ENCODE results near the gene WWP2. TPM values are rescaled to one million over a fixed set of nuclear protein-coding genes. Genes with fewer than 3 reads are reported as not detected.

Gene WWP2
- total RNA-seq, 2 donors from 2014 or later: 83.3 to 102 TPM

DNA sequence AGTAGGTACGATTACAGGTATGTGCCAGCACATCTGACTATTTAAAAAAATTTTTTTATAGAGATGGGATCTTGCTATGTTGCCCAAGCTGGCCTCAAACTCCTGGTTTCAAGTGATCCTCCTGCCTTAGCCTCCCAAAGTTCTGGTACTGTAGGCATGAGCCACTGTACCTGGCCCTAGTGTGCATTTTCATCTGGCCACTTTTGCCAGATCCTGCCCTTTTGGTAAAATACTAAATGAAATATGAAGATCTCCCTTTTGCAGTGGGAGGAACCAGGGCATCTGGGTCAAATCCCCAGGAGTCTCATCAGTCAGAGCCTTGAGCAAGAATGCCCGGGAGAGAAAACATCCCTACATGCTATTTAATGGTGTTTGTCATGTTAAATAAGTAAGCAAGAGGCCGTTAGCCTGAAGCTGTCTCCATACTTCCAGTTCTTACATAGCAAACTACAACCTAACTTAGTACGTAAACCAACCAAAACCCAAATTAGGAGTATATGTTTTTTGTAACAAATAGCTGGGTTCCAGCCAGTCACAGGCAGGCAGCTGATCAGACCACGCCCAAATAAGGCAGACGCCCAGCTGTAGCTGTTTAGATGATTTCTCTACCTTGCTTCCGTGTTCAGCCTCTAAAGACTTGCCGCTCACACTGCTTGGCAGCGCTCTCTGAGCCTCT is 142.5 kb downstream of the WWP2 start:
- intact Hi-C loops (cut with DNase I, micrococcal nuclease): no loop called here
- ATAC-seq (peak; percentile 98), DNase-seq (peak; percentile 39 to 57)

- ATAC-seq: peak; percentile 38
Observed at GRCh38 chr16:69905171-69905555, 143.0 kb downstream of the WWP2 start.

GRCh38 chr16:69906838-69907401 is 144.8 kb downstream of the WWP2 start:
- intact Hi-C loops (cut with DNase I, micrococcal nuclease): no loop called here
- no peak for ATAC-seq
- no peak for DNase-seq

More at GRCh38 chr16:69905171-69905555, 143.0 kb downstream of the WWP2 start:
- DNase-seq: no peak
- intact Hi-C loops (cut with DNase I, micrococcal nuclease): no loop called here

DNA sequence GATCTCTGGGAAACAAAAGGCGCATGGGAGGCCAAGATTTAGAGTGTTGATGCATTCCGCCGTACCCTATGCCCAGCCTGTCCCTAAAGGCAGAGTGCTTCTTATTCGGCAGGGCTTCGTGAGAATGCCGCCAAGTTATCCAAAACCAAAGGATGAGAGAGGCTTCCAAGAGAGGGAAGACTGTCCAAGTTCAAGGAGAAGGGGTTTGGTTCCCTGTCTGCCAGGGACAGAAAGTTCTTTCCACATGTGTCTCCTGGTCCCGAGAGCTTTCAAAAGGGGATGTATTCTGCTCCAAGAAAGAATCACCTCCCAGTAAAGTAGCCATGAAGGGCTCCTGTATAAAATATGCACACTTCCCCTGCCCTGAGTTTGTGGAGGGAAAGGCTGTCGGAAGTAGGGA is 146.9 kb downstream of the WWP2 start:
- intact Hi-C loops (cut with DNase I, micrococcal nuclease): no loop called here
- ATAC-seq (no peak), DNase-seq (no peak)

GRCh38 chr16:69909760-69910159 is 147.6 kb downstream of the WWP2 start:
- intact Hi-C loops (cut with DNase I, micrococcal nuclease): no loop called here
- DNase-seq (no peak), ATAC-seq (no peak)

DNA sequence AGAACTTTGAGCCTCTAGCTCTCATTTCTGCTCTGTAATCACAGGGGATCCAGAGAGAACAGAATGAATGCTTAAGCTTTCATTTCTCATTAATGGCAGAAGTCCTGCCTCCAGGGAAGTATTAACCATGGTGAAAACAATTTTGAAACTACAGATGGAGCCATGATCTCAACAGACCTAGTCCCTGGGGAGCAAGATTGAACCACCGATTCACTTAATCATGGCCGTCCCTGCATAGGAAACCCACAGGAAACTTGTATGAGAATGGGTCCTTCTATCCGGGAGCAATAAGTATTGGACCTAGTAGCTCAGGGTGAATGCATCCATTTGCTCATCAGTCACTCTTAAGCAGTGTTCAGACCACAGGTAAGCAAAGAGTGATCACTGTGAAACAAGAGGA is 148.8 kb downstream of the WWP2 start:
- DNase-seq (no peak), ATAC-seq (no peak)
- intact Hi-C loops (cut with DNase I, micrococcal nuclease): no loop called here

DNA sequence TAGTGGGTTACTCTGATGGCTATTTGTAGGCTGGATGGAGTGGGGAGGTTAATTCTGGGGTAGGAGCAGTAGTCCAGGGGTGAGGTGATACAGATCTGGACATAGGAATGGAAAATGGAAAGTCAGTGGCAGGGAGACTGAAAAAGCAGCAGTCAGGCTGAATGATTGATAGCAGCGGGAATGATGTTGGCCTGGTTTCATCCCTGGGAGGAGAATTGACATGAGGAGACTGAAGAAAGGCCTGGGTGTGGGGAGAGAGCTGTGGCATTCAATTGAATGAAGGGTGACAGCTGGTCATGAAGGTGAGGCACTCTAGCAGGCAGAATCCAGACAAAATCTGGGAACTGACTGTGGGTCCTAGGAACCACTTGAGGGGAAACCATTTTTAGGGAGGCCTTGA is 154.3 kb downstream of the WWP2 start:
- ATAC-seq (no peak), DNase-seq (no peak)
- intact Hi-C loops (cut with DNase I, micrococcal nuclease): no loop called here

- DNase-seq (no peak), ATAC-seq (no peak)
- intact Hi-C loops (cut with DNase I, micrococcal nuclease): no loop called here
Observed at GRCh38 chr16:69917311-69917710, 155.2 kb downstream of the WWP2 start.

GRCh38 chr16:69917739-69918138 is 155.6 kb downstream of the WWP2 start:
- intact Hi-C loops (cut with DNase I, micrococcal nuclease): no loop called here
- ATAC-seq (no peak), DNase-seq (no peak)

GRCh38 chr16:69918241-69918640 is 156.1 kb downstream of the WWP2 start:
- DNase-seq (no peak), ATAC-seq (no peak)
- intact Hi-C loops (cut with DNase I, micrococcal nuclease): no loop called here

DNA sequence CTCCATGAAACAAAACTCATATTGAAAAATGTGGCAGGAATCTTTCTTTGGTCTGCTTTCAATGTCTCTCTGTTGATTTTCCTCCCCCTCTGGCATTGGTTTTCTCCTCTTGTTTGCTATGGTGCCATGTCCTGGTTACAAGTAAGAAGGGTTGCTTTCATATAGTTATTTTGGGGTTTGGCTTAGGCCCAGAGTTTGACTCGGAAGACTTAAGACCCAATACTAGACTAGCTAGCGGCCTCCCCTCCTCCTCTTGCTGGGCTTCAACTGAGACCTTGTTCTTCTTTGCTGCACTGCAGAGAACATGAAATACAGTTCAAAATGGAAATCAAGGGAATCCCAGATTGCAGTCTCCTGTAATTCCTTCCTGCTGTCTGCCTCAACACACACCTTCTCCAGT is 159.0 kb downstream of the WWP2 start:
- ATAC-seq (no peak), DNase-seq (no peak)
- intact Hi-C loops (cut with DNase I, micrococcal nuclease): no loop called here

DNA sequence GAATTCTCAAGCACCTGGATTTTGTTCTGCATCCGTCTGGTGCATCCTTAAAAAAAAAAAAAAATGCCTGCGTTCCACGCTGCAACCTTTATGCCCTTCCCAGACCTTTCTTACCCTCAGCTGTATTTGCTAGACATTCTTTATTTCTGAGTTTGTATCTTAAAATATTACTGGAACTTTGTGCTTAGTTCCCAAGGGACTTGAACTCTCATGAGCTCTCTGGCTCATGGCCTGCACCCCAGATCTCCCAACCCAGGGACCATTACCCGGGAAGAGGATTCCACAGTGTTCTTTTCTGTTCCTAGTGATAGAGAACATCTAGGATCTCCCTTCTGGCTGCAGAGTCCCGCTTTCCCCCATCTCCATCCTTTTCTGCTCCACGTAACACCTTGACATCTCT is 160.1 kb downstream of the WWP2 start:
- intact Hi-C loops (cut with DNase I, micrococcal nuclease): no loop called here
- no peak for DNase-seq
- no peak for ATAC-seq

DNA sequence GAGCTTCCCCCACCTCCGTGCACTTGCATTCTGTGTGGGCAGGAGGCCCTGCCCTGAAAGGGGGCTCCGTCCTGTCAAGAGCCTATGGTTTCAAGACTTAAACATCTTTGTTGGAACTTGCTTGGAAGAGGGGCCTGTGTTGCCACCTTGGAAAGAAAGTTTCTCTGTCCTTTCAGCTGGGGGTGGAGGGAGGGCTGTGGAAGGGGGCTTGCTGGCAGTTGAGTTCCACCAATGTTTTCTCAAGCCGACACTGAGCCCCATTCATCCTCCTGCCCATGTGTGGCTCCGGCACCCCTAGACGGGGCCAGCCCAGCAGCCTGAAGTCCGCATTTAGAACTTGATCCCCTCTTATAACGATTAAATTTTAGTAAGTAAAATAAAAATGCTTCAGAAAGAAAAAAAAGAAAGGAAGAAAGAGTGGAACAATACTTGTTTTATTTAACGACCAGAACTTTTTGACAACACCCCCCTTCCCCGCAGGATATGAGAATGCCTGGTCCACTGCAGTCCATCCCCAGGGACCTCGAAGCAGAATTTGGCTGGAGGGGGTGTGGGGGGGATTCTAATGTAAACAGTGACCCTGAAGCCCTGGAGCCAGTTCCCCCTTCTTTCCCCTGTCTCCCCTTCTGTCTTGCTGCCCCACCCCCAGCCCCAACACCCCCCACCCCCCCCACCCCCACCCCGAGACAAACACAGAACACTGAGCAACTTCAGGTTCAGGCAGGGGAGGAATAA is 162.1 kb downstream of the WWP2 start:
- ATAC-seq (no peak), DNase-seq (no peak)
- intact Hi-C loops (cut with DNase I, micrococcal nuclease): no loop called here

DNA sequence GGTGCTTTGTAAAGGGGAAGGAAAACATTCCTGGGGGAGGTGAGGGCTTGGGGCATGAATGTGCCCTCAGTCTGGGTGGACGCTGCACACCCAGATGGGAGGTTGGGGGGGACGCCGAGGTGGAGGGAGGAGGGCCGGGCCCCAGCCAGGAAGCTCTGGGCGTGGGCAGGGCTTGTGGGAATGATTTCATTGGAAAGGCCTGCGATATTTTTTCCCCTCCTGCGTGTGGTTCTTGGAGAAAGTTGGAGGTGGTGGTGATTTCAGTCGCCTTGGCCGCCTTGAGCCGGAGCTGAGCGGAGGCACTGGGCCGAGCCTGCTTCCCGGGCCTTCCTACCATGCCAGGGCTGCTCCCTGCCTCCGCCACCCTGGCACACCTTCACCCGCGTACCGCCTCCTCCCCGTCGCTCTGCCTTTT is 162.7 kb downstream of the WWP2 start:
- no peak for ATAC-seq
- intact Hi-C loops (cut with DNase I, micrococcal nuclease): loop anchor here in 1 of 2 donors (5.0 kb wide), 1 partner anchor 127 kb away; no protein-coding TSS in a partner anchor
- no peak for DNase-seq

GRCh38 chr16:69925311-69925710 is 163.2 kb downstream of the WWP2 start:
- ATAC-seq: no peak
- intact Hi-C loops (cut with DNase I, micrococcal nuclease): loop anchor here in 1 of 2 donors (5.0 kb wide), 1 partner anchor 128 kb away; no protein-coding TSS in a partner anchor
- no peak for DNase-seq

DNA sequence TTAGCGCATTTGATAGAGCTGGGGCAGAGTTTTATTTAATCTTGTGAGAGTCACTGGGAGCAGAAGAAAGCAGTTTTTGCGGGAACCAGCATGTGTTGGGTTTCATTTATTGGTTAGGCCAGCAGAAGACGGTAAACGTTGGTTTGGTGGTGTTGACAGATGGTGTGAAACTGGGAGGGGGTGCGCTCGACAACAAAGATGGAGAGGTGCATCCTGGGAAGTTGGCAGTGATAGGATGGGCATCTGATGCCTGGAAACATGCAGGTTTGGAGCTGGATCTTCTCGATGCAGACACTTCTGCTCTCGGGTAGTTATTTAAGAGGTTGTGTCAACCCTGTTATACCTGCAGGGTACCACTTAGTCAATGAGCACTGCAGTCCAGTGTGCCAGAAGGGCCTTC is 164.1 kb downstream of the WWP2 start:
- no peak for DNase-seq
- intact Hi-C loops (cut with DNase I, micrococcal nuclease): loop anchor here in 1 of 2 donors (5.0 kb wide), 1 partner anchor 129 kb away; no protein-coding TSS in a partner anchor
- ATAC-seq: no peak

GRCh38 chr16:69927056-69927757 is 165.1 kb downstream of the WWP2 start:
- DNase-seq (peak in 1 of 2 donors; percentile 13), ATAC-seq (no peak)
- intact Hi-C loops (cut with DNase I, micrococcal nuclease): loop anchor here in 1 of 2 donors (5.0 kb wide), 1 partner anchor 130 kb away; no protein-coding TSS in a partner anchor

DNA sequence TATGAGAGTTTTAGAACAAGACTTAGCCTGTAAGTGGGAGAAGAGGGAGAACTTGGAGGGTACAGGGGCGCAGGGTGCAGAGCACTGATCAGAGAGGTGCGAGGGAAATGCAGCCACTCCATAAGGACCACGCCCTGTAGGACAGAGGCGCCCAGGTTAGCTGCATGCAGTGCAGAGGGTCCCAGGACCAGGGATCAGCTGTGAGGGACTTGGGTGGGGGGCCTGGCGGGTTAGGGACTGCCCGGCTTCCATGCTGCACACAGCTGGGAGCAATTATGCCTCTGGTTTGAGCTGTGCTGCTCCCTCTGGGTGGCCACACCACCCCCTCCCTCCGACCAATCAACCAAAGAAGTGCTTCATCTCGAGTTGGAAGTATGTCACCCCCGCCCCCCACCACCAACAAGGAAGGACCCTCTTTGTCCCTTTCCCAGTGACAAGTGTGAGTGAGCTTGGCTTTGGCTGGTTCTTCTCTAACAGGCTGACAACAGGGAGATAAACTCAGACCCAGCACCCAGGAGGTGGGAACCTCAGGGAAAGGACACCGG is 166.8 kb downstream of the WWP2 start:
- intact Hi-C loops (cut with DNase I, micrococcal nuclease): loop anchor here in 1 of 2 donors (5.0 kb wide), 1 partner anchor 132 kb away; no protein-coding TSS in a partner anchor
- ATAC-seq (no peak), DNase-seq (no peak)

DNA sequence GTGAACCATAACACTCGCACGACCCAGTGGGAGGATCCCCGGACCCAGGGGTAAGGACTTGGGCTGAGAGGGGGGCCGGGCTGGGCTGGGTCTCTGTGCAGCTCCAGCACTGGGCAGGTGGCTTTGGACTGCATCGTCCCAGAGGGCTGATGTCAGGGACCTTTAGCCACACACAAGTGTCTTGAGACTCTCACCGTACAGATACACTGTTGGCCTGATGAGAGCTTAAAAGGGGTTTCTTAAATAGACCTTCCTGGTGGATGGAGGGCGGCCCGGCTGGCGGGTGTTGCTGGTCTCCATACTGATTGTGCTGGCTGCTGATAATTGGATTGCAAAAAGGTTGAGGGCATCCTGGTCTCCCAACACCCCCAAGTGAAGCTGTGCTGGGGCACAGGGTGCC is 167.3 kb downstream of the WWP2 start:
- intact Hi-C loops (cut with DNase I, micrococcal nuclease): loop anchor here in 1 of 2 donors (5.0 kb wide), 1 partner anchor 132 kb away; no protein-coding TSS in a partner anchor
- no peak for ATAC-seq
- no peak for DNase-seq

Data from left colon (tissue), 2 donors.